Measurements from ENCODE around the gene KYAT1. TPM values are rescaled to one million over a fixed set of nuclear protein-coding genes. Genes with fewer than 3 reads are reported as not detected.
A peak's percentile ranks its signal among the peaks of the same experiment; 100 is the strongest.

Gene KYAT1
- total and polyA plus RNA-seq, 2 of the 13 experiments (the other 11 are each of a cell fraction or from before 2014, with no cell fraction given): 9.2 to 46.5 TPM

DNA sequence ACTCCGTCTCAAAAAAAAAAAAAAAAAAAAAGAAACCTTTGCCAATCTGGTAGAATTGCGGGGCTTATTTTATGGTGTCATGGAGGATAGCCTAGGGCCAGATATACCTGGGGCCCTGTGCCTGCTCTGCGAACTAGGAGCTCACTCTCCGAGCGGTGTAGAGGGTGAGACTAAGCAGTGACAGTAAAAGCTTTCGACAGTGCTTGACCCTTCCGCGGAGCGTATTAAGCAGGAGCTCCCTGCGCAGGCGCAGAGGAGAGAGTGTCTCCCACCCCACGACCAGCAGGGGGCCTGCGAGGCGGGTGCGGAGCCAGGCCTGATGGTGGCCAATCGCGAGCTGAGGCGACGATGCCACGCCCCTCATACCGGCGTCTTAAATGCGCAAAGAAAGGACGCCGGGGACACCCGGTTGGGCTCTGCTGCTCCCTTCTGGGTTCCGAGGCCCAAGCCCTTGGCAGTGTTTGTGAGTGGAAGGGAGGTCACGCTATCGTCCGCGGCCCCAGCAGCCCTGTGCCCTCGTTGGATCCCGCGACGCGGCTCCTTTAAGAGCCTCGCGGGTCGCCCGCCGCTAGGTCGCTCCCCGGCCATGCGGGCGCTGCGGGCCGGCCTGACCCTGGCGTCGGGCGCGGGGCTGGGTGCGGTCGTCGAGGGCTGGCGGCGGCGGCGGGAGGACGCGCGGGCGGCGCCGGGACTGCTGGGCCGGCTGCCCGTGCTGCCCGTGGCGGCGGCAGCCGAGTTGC lies 63.5 kb downstream of the KYAT1 start, which contains the start of gene ENDOG (continued):
- TF ChIP-seq, protein P1, sequence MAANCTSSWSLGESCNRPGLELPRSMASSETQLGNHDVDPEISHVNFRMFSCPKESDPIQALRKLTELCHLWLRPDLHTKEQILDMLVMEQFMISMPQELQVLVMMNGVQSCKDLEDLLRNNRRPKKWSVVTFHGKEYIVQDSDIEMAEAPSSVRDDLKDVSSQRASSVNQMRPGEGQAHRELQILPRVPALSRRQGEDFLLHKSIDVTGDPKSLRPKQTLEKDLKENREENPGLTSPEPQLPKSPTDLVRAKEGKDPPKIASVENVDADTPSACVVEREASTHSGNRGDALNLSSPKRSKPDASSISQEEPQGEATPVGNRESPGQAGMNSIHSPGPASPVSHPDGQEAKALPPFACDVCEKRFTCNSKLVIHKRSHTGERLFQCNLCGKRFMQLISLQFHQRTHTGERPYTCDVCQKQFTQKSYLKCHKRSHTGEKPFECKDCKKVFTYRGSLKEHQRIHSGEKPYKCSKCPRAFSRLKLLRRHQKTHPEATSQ (CRISPR knock-in tag; IDR thresholded peaks at IDR 0.05; ENCODE audit: borderline replicate concordance): peak; percentile 24; the same call in 1 of the 2 replicates
- TF ChIP-seq, protein P2, sequence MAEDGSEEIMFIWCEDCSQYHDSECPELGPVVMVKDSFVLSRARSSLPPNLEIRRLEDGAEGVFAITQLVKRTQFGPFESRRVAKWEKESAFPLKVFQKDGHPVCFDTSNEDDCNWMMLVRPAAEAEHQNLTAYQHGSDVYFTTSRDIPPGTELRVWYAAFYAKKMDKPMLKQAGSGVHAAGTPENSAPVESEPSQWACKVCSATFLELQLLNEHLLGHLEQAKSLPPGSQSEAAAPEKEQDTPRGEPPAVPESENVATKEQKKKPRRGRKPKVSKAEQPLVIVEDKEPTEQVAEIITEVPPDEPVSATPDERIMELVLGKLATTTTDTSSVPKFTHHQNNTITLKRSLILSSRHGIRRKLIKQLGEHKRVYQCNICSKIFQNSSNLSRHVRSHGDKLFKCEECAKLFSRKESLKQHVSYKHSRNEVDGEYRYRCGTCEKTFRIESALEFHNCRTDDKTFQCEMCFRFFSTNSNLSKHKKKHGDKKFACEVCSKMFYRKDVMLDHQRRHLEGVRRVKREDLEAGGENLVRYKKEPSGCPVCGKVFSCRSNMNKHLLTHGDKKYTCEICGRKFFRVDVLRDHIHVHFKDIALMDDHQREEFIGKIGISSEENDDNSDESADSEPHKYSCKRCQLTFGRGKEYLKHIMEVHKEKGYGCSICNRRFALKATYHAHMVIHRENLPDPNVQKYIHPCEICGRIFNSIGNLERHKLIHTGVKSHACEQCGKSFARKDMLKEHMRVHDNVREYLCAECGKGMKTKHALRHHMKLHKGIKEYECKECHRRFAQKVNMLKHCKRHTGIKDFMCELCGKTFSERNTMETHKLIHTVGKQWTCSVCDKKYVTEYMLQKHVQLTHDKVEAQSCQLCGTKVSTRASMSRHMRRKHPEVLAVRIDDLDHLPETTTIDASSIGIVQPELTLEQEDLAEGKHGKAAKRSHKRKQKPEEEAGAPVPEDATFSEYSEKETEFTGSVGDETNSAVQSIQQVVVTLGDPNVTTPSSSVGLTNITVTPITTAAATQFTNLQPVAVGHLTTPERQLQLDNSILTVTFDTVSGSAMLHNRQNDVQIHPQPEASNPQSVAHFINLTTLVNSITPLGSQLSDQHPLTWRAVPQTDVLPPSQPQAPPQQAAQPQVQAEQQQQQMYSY (CRISPR knock-in tag; IDR thresholded peaks at IDR 0.05): no peak
- TF ChIP-seq ZNF234 (CRISPR knock-in tag; conservative IDR thresholded peaks at IDR 0.05): no peak
- no peak for TF ChIP-seq ZNF547 (CRISPR knock-in tag; IDR thresholded peaks at IDR 0.05)
- TF ChIP-seq ZBTB7A (CRISPR knock-in tag; IDR thresholded peaks at IDR 0.05): no peak
- TF ChIP-seq, protein P3, sequence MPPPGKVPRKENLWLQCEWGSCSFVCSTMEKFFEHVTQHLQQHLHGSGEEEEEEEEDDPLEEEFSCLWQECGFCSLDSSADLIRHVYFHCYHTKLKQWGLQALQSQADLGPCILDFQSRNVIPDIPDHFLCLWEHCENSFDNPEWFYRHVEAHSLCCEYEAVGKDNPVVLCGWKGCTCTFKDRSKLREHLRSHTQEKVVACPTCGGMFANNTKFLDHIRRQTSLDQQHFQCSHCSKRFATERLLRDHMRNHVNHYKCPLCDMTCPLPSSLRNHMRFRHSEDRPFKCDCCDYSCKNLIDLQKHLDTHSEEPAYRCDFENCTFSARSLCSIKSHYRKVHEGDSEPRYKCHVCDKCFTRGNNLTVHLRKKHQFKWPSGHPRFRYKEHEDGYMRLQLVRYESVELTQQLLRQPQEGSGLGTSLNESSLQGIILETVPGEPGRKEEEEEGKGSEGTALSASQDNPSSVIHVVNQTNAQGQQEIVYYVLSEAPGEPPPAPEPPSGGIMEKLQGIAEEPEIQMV (CRISPR knock-in tag; IDR thresholded peaks at IDR 0.05; ENCODE audit: low read depth): no peak
- TF ChIP-seq ZFP62 (CRISPR knock-in tag; IDR thresholded peaks at IDR 0.05): no peak
- no peak; the same call in 1 of the 2 replicates for TF ChIP-seq CBX5 (CRISPR knock-in tag; IDR thresholded peaks at IDR 0.05; ENCODE audit: borderline replicate concordance)
- TF ChIP-seq, protein P4, sequence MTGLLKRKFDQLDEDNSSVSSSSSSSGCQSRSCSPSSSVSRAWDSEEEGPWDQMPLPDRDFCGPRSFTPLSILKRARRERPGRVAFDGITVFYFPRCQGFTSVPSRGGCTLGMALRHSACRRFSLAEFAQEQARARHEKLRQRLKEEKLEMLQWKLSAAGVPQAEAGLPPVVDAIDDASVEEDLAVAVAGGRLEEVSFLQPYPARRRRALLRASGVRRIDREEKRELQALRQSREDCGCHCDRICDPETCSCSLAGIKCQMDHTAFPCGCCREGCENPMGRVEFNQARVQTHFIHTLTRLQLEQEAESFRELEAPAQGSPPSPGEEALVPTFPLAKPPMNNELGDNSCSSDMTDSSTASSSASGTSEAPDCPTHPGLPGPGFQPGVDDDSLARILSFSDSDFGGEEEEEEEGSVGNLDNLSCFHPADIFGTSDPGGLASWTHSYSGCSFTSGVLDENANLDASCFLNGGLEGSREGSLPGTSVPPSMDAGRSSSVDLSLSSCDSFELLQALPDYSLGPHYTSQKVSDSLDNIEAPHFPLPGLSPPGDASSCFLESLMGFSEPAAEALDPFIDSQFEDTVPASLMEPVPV (CRISPR knock-in tag; IDR thresholded peaks at IDR 0.05): peak; percentile 14; the same call in 1 of the 2 replicates
- TF ChIP-seq, protein P5, sequence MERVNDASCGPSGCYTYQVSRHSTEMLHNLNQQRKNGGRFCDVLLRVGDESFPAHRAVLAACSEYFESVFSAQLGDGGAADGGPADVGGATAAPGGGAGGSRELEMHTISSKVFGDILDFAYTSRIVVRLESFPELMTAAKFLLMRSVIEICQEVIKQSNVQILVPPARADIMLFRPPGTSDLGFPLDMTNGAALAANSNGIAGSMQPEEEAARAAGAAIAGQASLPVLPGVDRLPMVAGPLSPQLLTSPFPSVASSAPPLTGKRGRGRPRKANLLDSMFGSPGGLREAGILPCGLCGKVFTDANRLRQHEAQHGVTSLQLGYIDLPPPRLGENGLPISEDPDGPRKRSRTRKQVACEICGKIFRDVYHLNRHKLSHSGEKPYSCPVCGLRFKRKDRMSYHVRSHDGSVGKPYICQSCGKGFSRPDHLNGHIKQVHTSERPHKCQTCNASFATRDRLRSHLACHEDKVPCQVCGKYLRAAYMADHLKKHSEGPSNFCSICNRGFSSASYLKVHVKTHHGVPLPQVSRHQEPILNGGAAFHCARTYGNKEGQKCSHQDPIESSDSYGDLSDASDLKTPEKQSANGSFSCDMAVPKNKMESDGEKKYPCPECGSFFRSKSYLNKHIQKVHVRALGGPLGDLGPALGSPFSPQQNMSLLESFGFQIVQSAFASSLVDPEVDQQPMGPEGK (CRISPR knock-in tag; IDR thresholded peaks at IDR 0.05): peak; percentile 53; the same call in 1 of the 2 replicates
- no peak for TF ChIP-seq SIX4 (CRISPR knock-in tag; IDR thresholded peaks at IDR 0.05)
- TF ChIP-seq, protein P6, sequence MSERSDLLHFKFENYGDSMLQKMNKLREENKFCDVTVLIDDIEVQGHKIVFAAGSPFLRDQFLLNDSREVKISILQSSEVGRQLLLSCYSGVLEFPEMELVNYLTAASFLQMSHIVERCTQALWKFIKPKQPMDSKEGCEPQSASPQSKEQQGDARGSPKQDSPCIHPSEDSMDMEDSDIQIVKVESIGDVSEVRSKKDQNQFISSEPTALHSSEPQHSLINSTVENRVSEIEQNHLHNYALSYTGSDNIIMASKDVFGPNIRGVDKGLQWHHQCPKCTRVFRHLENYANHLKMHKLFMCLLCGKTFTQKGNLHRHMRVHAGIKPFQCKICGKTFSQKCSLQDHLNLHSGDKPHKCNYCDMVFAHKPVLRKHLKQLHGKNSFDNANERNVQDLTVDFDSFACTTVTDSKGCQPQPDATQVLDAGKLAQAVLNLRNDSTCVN (CRISPR knock-in tag; IDR thresholded peaks at IDR 0.05; ENCODE audit: borderline replicate concordance): no peak
- TF ChIP-seq MXD4 (CRISPR knock-in tag; IDR thresholded peaks at IDR 0.05): peak; percentile 44
- TF ChIP-seq ZNF724P (CRISPR knock-in tag; IDR thresholded peaks at IDR 0.05; ENCODE audit: borderline replicate concordance): no peak; the same call in none of the 2 replicates
- TF ChIP-seq ZFP82 (CRISPR knock-in tag; IDR thresholded peaks at IDR 0.05; ENCODE audit: borderline replicate concordance): no peak
- no peak for TF ChIP-seq NR2C2 (CRISPR knock-in tag; IDR thresholded peaks at IDR 0.05; ENCODE audit: borderline replicate concordance)
